ENCODE results near the gene GALNT17.

DNA sequence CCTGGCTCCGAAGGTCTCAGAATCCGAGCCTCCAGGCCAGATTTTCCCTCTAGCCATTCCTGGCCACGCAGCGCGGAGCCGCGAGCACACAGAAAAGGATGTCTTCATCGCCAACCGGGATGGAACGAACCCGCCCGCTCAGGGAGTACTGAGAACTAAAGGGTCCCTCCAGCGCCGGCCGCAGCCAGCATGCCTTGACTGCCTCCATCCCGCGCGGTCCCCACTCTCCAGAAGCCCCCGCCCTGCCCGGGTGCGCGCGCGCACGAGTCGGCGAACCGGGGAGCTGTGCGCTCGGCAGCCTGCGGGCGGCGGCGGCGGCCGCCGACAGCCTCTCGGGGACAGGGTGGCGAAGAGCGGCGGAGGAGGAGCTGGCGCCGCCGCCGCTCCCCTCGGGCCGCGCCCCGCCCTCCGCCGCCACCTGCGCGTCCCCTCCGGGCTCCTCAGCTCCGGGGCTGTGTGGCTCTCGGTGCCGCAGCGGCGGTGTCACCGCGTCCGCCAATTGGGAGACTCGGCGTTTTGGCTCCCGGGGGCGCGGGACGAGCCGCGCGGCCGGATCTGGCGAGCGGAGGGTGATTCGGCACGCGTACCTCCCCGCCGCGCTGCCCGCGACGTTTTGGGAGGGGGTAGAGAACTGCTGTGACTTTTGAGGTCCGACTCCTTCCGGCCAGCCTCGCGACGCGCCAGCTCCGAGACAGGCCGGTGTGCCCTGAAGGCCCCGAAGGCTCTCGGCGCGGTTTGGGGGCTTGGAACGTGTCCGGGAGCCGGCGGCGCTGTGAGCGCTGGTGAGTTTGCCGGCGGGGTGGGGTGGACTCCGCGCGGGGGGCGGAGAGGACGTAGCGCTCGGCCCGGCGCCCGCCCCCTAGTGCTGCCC, 453 bp upstream of the GALNT17 start:
- no peak for TF ChIP-seq POLR2AphosphoS5 (IDR thresholded peaks at IDR 0.05)
- TF ChIP-seq, protein P1, sequence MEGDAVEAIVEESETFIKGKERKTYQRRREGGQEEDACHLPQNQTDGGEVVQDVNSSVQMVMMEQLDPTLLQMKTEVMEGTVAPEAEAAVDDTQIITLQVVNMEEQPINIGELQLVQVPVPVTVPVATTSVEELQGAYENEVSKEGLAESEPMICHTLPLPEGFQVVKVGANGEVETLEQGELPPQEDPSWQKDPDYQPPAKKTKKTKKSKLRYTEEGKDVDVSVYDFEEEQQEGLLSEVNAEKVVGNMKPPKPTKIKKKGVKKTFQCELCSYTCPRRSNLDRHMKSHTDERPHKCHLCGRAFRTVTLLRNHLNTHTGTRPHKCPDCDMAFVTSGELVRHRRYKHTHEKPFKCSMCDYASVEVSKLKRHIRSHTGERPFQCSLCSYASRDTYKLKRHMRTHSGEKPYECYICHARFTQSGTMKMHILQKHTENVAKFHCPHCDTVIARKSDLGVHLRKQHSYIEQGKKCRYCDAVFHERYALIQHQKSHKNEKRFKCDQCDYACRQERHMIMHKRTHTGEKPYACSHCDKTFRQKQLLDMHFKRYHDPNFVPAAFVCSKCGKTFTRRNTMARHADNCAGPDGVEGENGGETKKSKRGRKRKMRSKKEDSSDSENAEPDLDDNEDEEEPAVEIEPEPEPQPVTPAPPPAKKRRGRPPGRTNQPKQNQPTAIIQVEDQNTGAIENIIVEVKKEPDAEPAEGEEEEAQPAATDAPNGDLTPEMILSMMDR (IDR thresholded peaks at IDR 0.05): peak in 1 of 6 experiments; percentile 25

Data from upper lobe of left lung (tissue), 4 donors.